Kidney epithelial cell (primary cell): Measurements from ENCODE around the gene ODF2. TPM values are rescaled to one million over a fixed set of nuclear protein-coding genes. Genes with fewer than 3 reads are reported as not detected.
"Not testable (repeated sequence)": the region's sequence is repeated elsewhere in the genome, so short reads cannot be mapped to it uniquely, and the experiment has no call there.

Experiments
- DNase-seq: peaks from one replicate; pipeline ENCODE4 v3.0.0-alpha.2; 2010; ENCODE audit warnings: low read depth
- H3K27me3 ChIP-seq: 2 replicates; pipeline ENCODE4 v1.6.0; 2011; ENCODE audit warnings: low read length; ENCODE audit not compliant: control insufficient read depth, insufficient read depth
- H3K36me3 ChIP-seq: 2 replicates; pipeline ENCODE4 v1.5.1; 2011; ENCODE audit warnings: low read length; ENCODE audit not compliant: control insufficient read depth, insufficient read depth
- H3K4me3 ChIP-seq: 2 replicates; pipeline ENCODE4 v1.5.1; 2011; ENCODE audit warnings: low read depth, mild to moderate bottlenecking, control low read depth, low read length
- CTCF ChIP-seq: IDR thresholded peaks from 2 replicates; pipeline ENCODE4 v1.5.1; 2011; ENCODE audit warnings: mild to moderate bottlenecking, moderate library complexity, low read length, control low read depth, inconsistent platforms; ENCODE audit not compliant: insufficient read depth, poor library complexity, severe bottlenecking
- total RNA-seq: library from RNA; depleted of rRNA; stranded (reverse); fragments of >200 nt; gene quantifications from 2 replicates; pipeline ENCODE4 v1.2.3, GENCODE V29; 2015

Gene ODF2
- total RNA-seq, 1 donor from 2014 or later = 24.9 TPM

- no peak for TF ChIP-seq CTCF
- no peaks in the 10 kb centered on the region for H3K27me3 ChIP-seq
- DNase-seq = no peak
- H3K36me3 ChIP-seq = peaks cover 2% of the 10 kb centered on the region
- no peak overlapping the region for H3K4me3 ChIP-seq
These were observed 44.1 kb downstream of the ODF2 start for GRCh38 chr9:128499920-128500319.

- not testable (repeated sequence) for DNase-seq, H3K36me3 ChIP-seq, H3K4me3 ChIP-seq, H3K27me3 ChIP-seq
These were observed 47.6 kb downstream of the ODF2 start for GRCh38 chr9:128503415-128503825.

GRCh38 chr9:128503870-128504269 is 48.1 kb downstream of the ODF2 start:
- H3K36me3 ChIP-seq = no peaks in the 10 kb centered on the region
- DNase-seq = no peak
- TF ChIP-seq CTCF = no peak
- no peaks in the 10 kb centered on the region for H3K27me3 ChIP-seq
- peak overlapping the region; percentile 65 for H3K4me3 ChIP-seq

- H3K4me3 ChIP-seq = peak within 1 kb of the TSS; percentile 65
- TF ChIP-seq CTCF = no peak
- H3K27me3 ChIP-seq = no peaks in the 10 kb centered on the region
- peak; percentile 56 for DNase-seq
- no peaks in the 10 kb centered on the region for H3K36me3 ChIP-seq
These were observed 48.9 kb downstream of the ODF2 start, which contains the start of gene GLE1 for GRCh38 chr9:128504485-128505413. Gene GLE1, plus strand, starts transcription at chr9:128504719. Its CDS starts 87 bp downstream, at chr9:128504806.

GRCh38 chr9:128505414-128505765 is 49.6 kb downstream of the ODF2 start:
- Histone ChIP-seq H3K4me3 (peak overlapping the region; percentile 65), H3K36me3 (no peaks in the 10 kb centered on the region), H3K27me3 (no peaks in the 10 kb centered on the region)
- no peak for DNase-seq
- TF ChIP-seq CTCF = no peak

- DNase-seq, H3K4me3 ChIP-seq, H3K36me3 ChIP-seq, H3K27me3 ChIP-seq: not testable (repeated sequence)
These were observed 50.1 kb downstream of the ODF2 start for GRCh38 chr9:128505906-128506305.

- Histone ChIP-seq H3K27me3 (no peaks in the 10 kb centered on the region), H3K4me3 (no peak overlapping the region), H3K36me3 (no peaks in the 10 kb centered on the region)
- no peak for TF ChIP-seq CTCF
- DNase-seq = no peak
These were observed 57.0 kb downstream of the ODF2 start for GRCh38 chr9:128512820-128513219.
